SK-N-SH (cell line): ENCODE results near the gene ZC2HC1C. TPM values are rescaled to one million over a fixed set of nuclear protein-coding genes. Genes with fewer than 3 reads are reported as not detected.

Experiments
- CTCF ChIA-PET: fragments of 300-600, 350-600 bp; formaldehyde crosslinking; extraction: SDS; loops from one replicate; lab custom pipeline; 2021; lab: Yijun Ruan, JAX
- POLR2A ChIA-PET: fragments of 350-600 bp; sonication (Branson Sonifier 250); formaldehyde crosslinking; extraction: SDS; loops from one replicate; lab custom pipeline; 2020; ENCODE audit warnings: antibody characterized with exemption, inconsistent platforms; lab: Yijun Ruan, JAX
- DNase-seq: peaks from one replicate; pipeline ENCODE4 v3.0.0; 2012
- H2AFZ ChIP-seq: fragments of 200-600 bp; sonication (generic); 2 replicates; pipeline ENCODE4 v1.8.1; 2016; ENCODE audit warnings: antibody characterized with exemption, mild to moderate bottlenecking, low read depth
- H3F3A ChIP-seq: fragments of 200-600 bp; sonication (generic); replicated peaks from 2 replicates; pipeline ENCODE3; 2016; ENCODE audit warnings: antibody characterized with exemption, mild to moderate bottlenecking; ENCODE audit not compliant: insufficient read depth
- H3K27ac ChIP-seq, 2 experiments: fragments of 200-500 bp in 1 of 2; fragments of 200-600 bp in 1 of 2; sonication (Bioruptor generic) in 1 of 2; sonication (generic), shearing (Covaris generic) in 1 of 2; 2 replicates each; pipeline versions ENCODE4 v1.5.1 to v1.6.1; 2014 to 2016; ENCODE audit warnings: low read depth in 2 of 2, inconsistent platforms in 1 of 2, low read length in 1 of 2, mild to moderate bottlenecking in 1 of 2, mixed read lengths in 1 of 2
- H3K27me3 ChIP-seq: fragments of 200-600 bp; sonication (generic), shearing (Covaris generic); 2 replicates; pipeline ENCODE4 v1.6.1; 2016; ENCODE audit warnings: mixed run types; ENCODE audit not compliant: insufficient read depth
- H3K36me3 ChIP-seq, 2 experiments: fragments of 200-500 bp in 1 of 2; fragments of 200-600 bp in 1 of 2; sonication (Bioruptor generic) in 1 of 2; sonication (generic) in 1 of 2; replicated peaks in 1 of 2; 2 replicates each; pipeline versions ENCODE3 to v1.5.1; 2014 to 2016; ENCODE audit warnings: low read length in 1 of 2, mild to moderate bottlenecking in 1 of 2; ENCODE audit not compliant: insufficient read depth in 2 of 2, control insufficient read depth in 1 of 2
- H3K4me1 ChIP-seq, 2 experiments: fragments of 200-500 bp in 1 of 2; fragments of 200-600 bp in 1 of 2; sonication (Bioruptor generic) in 1 of 2; sonication (generic), shearing (Covaris generic) in 1 of 2; 2 replicates each; pipeline versions ENCODE4 v1.5.1 to v1.6.1; 2014 to 2016; ENCODE audit warnings: low read depth in 1 of 2, low read length in 1 of 2, mixed run types in 1 of 2; ENCODE audit not compliant: insufficient read depth in 2 of 2, control insufficient read depth in 1 of 2
- H3K4me2 ChIP-seq: fragments of 200-600 bp; sonication (generic), shearing (Covaris generic); 2 replicates; pipeline ENCODE4 v1.6.1; 2017; ENCODE audit warnings: mixed run types
- H3K4me3 ChIP-seq, 2 experiments: fragments of 200-500 bp in 1 of 2; fragments of 200-600 bp in 1 of 2; sonication (Bioruptor generic) in 1 of 2; sonication (generic), shearing (Covaris generic) in 1 of 2; 2 replicates each; pipeline versions ENCODE4 v1.5.1 to v1.8.1; 2014 to 2016; ENCODE audit warnings: low read depth in 2 of 2, inconsistent platforms in 1 of 2, low read length in 1 of 2, mild to moderate bottlenecking in 1 of 2, mixed read lengths in 1 of 2, moderate library complexity in 1 of 2
- H3K79me2 ChIP-seq: fragments of 200-600 bp; sonication (generic); 2 replicates; pipeline ENCODE4 v1.8.1; 2017; ENCODE audit warnings: mild to moderate bottlenecking; ENCODE audit not compliant: insufficient read depth
- H3K9ac ChIP-seq: fragments of 200-600 bp; sonication (generic); 2 replicates; pipeline ENCODE4 v1.6.1; 2017; ENCODE audit warnings: mixed run types
- H3K9me2 ChIP-seq: fragments of 200-600 bp; sonication (generic); 2 replicates; pipeline ENCODE4 v1.6.1; 2017; ENCODE audit warnings: mixed run types
- H3K9me3 ChIP-seq: fragments of 200-600 bp; sonication (generic); 2 replicates; pipeline ENCODE4 v1.6.1; 2017; ENCODE audit warnings: mixed run types, mild to moderate bottlenecking, moderate library complexity
- H4K20me1 ChIP-seq: fragments of 200-600 bp; sonication (generic); 2 replicates; pipeline ENCODE4 v1.6.1; 2017; ENCODE audit warnings: mild to moderate bottlenecking, mixed run types; ENCODE audit not compliant: insufficient read depth
- CHD2 ChIP-seq: fragments of 150-350 bp; IDR thresholded peaks from 2 replicates; pipeline ENCODE4 v1.6.1; 2018; ENCODE audit warnings: low read length; ENCODE audit not compliant: partially characterized antibody
- CTCF ChIP-seq: fragments of 200-600 bp; sonication (generic); IDR thresholded peaks from 2 replicates; pipeline ENCODE4 v1.6.1; 2017; ENCODE audit warnings: antibody characterized with exemption, mild to moderate bottlenecking, moderate library complexity
- ELF1 ChIP-seq: IDR thresholded peaks from 2 replicates; pipeline ENCODE4 v1.4.0; 2012
- NRF1 ChIP-seq: IDR thresholded peaks from 2 replicates; pipeline ENCODE4 v1.6.1; 2012; ENCODE audit warnings: low read depth, mild to moderate bottlenecking, low read length
- POLR2AphosphoS5 ChIP-seq: IDR thresholded peaks from 2 replicates; pipeline ENCODE4 v1.6.1; 2012; ENCODE audit warnings: low read depth, low read length
- RAD21 ChIP-seq: IDR thresholded peaks from 2 replicates; pipeline ENCODE4 v1.6.1; 2012; ENCODE audit warnings: mild to moderate bottlenecking, low read length
- SMC3 ChIP-seq: IDR thresholded peaks from 2 replicates; pipeline ENCODE4 v1.6.1; 2012; ENCODE audit warnings: low read depth, low read length, improper control_type of control experiment
- YY1 ChIP-seq: IDR thresholded peaks from 2 replicates; pipeline ENCODE4 v1.4.0; 2012; ENCODE audit warnings: low read depth, mild to moderate bottlenecking
- WGBS: methylation state at CpG from one replicate; pipeline ENCODE4 v1.1.6; 2017; ENCODE audit warnings: low lambda C conversion rate; 5-methylcytosine and 5-hydroxymethylcytosine counted together
- polyA plus RNA-seq, 3 experiments: library from polyadenylated mRNA; depleted of rRNA; stranded (reverse); fragments of >200 nt; gene quantifications; 2 replicates each; pipeline ENCODE4 v1.2.3, GENCODE V29; 2012
- TF ChIP-seq, protein P1 (sequence below): fragments of 150-350 bp; IDR thresholded peaks from 2 replicates; pipeline ENCODE4 v1.6.1; 2017; ENCODE audit warnings: antibody characterized with exemption, low read length, low read depth, borderline replicate concordance
- TF ChIP-seq, protein P2 (sequence below): IDR thresholded peaks from 2 replicates; pipeline ENCODE4; 2012
- TF ChIP-seq, protein P3 (sequence below): fragments of 150-350 bp; IDR thresholded peaks from 2 replicates; pipeline ENCODE4 v1.6.1; 2016; ENCODE audit warnings: mild to moderate bottlenecking, low read depth, low read length

The ZC2HC1C gene
- polyA plus RNA-seq, 1 of the 3 experiments (the other 2 are of a cell fraction): 1.2 TPM

DNA sequence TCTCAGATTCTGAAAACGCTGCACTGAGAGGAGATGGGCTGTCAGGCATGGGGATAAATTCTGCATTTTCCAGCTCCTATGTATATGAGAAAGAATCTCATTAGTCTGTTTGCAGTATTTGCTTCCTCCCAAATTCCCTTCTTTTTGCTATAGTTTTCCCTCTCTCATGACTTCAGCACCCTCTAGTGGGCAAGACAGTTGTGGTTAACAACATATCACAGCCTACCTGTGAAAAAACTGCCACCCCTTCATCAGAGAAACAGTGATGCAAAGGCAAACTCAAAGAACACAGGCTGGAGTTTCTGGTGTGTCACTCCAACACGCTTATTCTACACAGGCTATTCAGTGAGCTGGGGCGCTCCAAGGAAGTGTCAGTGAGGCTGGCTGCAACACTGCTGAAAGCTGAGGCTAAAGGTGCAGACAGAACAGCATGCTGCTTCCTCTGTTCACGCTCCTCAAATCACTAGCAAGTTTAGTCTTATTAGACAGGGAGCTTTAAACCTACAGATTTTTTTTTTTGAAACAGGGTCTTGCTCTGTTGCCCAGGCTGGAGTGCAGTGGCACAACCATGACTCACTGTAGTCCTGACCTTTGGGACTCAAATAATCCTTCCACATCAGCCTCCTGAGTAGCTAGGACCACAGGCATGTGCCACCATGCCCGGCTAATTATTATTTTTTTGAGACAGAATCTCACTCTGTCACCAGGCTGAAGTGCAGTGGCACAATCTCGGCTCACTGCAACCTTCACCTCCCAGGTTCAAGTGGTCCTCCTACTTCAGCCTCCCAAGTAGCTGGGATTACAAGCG lies 19.3 kb downstream of the ZC2HC1C start:
- WGBS: 61% methylated on average over 7 of the region's 7 CpGs
- Histone ChIP-seq H3K9me2 (no peaks in the 10 kb centered on the region), H2AFZ (no peak overlapping the region), H3F3A (peaks cover 10% of the 10 kb centered on the region), H4K20me1 (no peaks in the 10 kb centered on the region), H3K36me3 (peaks cover 45 to 57% of the 10 kb centered on the region in 2 experiments), H3K27me3 (no peaks in the 10 kb centered on the region), H3K79me2 (no peaks in the 10 kb centered on the region), H3K4me3 (no peak overlapping the region), H3K27ac (no peak overlapping the region), H3K9ac (no peak overlapping the region), H3K4me1 (no peaks in the 10 kb centered on the region), H3K9me3 (no peaks in the 10 kb centered on the region), H3K4me2 (no peak overlapping the region)
- POLR2A ChIA-PET: no interaction called here
- TF ChIP-seq SMC3: peak; percentile 81
- TF ChIP-seq POLR2AphosphoS5: no peak
- TF ChIP-seq, protein P1, sequence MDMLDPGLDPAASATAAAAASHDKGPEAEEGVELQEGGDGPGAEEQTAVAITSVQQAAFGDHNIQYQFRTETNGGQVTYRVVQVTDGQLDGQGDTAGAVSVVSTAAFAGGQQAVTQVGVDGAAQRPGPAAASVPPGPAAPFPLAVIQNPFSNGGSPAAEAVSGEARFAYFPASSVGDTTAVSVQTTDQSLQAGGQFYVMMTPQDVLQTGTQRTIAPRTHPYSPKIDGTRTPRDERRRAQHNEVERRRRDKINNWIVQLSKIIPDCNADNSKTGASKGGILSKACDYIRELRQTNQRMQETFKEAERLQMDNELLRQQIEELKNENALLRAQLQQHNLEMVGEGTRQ: no peak
- no peak for TF ChIP-seq YY1
- no peak for TF ChIP-seq ELF1
- peak; percentile 95 for TF ChIP-seq RAD21
- peak; percentile 91 for TF ChIP-seq CTCF
- peak; percentile 66 for DNase-seq
- CTCF ChIA-PET: interaction anchor here (0.6 to 15.6 kb wide), 71 partner anchors 8 to 411 kb away, joined by 3 to 290 read pairs (median 5); partner anchors contain the start of genes ACYP1, EIF2B2, PGF and RPS6KL1

DNA sequence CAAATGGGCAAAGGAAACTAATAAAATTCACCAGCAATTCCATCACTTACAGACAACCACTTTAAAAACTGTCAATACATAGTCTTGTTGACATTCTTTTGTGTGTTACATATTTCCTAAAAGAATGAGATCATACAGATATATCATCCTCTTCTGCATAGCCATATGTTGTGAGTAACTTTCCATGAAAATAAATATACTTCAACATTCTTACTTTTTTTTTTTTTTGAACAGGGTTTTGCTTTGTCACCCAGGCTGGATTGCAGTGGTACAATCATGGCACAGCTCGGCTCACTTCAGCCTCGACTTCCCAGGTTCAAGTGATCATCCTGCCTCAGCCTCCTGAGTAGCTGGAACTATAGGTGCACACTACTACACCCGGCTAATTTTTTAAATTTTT lies 20.9 kb downstream of the ZC2HC1C start:
- ChIA-PET CTCF (interaction anchor here (0.9 to 15.6 kb wide), 5 partner anchors 15 to 184 kb away, joined by 3 to 290 read pairs (median 33); no protein-coding TSS in a partner anchor), POLR2A (no interaction called here)
- H3F3A ChIP-seq: peaks cover 10% of the 10 kb centered on the region
- no peaks in the 10 kb centered on the region for H3K4me1 ChIP-seq
- H3K36me3 ChIP-seq: peaks cover 51 to 54% of the 10 kb centered on the region in 2 experiments
- no peaks in the 10 kb centered on the region for H3K9me2 ChIP-seq
- 93% methylated on average over 3 of the region's 3 CpGs for WGBS
- no peak overlapping the region for H2AFZ ChIP-seq
- peak overlapping the region in 1 of 2 experiments; percentile 35; a peak in 1 of 4 replicates for H3K27ac ChIP-seq
- H3K4me3 ChIP-seq: no peak overlapping the region
- TF ChIP-seq CHD2 (no peak), YY1 (no peak), SMC3 (no peak), NRF1 (no peak)
- TF ChIP-seq, protein P2, sequence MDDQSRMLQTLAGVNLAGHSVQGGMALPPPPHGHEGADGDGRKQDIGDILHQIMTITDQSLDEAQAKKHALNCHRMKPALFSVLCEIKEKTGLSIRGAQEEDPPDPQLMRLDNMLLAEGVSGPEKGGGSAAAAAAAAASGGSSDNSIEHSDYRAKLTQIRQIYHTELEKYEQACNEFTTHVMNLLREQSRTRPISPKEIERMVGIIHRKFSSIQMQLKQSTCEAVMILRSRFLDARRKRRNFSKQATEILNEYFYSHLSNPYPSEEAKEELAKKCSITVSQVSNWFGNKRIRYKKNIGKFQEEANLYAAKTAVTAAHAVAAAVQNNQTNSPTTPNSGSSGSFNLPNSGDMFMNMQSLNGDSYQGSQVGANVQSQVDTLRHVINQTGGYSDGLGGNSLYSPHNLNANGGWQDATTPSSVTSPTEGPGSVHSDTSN: no peak
- TF ChIP-seq, protein P3, sequence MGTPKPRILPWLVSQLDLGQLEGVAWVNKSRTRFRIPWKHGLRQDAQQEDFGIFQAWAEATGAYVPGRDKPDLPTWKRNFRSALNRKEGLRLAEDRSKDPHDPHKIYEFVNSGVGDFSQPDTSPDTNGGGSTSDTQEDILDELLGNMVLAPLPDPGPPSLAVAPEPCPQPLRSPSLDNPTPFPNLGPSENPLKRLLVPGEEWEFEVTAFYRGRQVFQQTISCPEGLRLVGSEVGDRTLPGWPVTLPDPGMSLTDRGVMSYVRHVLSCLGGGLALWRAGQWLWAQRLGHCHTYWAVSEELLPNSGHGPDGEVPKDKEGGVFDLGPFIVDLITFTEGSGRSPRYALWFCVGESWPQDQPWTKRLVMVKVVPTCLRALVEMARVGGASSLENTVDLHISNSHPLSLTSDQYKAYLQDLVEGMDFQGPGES: no peak
- H3K4me2 ChIP-seq: no peak overlapping the region
- no peaks in the 10 kb centered on the region for H4K20me1 ChIP-seq
- H3K27me3 ChIP-seq: no peaks in the 10 kb centered on the region
- no peaks in the 10 kb centered on the region for H3K9me3 ChIP-seq
- H3K9ac ChIP-seq: no peak overlapping the region
- no peak for DNase-seq
- no peaks in the 10 kb centered on the region for H3K79me2 ChIP-seq
